UCSD-AML1 (cell line): ENCODE results near the gene HCFC1.
A peak's percentile ranks its signal among the peaks of the same experiment; 100 is the strongest.

ENCODE experiments used
- DNase-seq: peaks from one replicate; lab custom pipeline; 2025; ENCODE audit not compliant: unreplicated experiment; lab: John Stamatoyannopoulos, UW

Gene HCFC1

DNA sequence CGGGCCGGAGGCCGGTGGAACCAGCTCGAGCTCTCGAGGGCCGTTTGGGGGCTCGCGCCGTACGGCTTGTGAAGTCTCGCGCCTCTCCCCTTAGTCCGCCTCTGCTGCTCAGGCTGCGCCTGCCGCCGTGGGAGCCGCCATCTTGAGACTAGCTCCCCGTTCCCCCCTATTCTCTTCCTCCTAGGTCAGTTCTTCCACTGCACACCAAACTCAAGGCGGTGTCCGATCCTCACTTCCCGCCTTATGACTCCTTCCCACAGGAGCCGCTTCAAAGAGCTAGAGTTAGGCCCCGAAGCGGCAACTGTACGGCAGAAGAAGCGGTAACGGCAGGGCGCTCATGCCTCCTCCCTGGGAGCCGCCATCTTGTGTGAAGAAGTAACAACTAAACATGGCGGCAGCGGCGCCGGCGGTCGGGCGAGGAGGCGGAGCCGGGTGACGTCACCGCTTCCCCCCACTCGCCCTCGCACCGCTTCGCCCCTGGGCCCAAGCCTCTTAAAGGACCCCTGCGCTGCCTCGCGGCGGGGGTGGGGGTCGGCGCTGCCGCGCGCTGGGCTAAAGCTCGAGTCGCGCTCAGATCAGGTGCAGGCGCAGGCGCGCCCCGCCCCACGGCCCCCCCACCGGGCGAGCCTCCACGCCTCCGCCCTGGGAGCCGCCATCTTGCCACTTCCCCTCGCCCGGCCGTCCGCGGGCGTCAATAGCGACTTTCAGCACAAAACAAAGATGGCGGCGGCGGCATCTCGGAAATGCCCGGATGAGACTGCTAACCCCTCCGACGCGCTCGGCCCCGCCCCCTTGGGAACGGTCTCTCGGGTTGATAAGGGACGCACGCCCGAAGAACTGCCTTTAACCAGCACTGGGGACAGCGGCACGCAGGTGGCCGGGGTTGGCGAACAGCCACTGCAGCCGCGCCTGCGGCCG is at the start of gene HCFC1:
Gene HCFC1, minus strand, starts transcription at position 369 of the 918 bp plus-strand sequence. CDS start 978 bp downstream, outside the sequence.
- DNase-seq = peak; percentile 96

DNA sequence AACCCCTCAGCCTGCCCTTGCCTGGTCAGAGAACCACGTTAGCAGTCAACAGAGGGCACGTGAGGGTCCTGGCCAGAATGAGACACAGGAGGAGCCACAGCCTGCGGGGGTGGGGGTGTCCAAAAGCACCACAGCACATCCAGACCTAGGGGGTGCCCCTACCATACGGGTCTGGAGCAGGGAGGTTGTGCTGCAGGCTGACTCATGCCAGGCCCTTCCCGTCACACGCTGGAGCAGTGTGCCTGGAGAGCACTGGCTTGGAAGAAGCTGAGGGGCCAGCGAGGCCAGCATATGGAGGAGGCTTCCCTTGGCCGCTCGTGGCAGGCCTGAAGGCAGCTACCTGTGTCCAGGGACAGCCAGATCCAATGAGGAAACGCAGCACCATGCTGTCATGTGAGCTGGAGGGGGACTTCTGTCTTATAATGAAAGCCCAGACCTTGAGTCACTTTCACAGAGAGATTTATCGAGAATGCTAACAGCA is 49.6 kb upstream of the HCFC1 start:
- no peak for DNase-seq

DNA sequence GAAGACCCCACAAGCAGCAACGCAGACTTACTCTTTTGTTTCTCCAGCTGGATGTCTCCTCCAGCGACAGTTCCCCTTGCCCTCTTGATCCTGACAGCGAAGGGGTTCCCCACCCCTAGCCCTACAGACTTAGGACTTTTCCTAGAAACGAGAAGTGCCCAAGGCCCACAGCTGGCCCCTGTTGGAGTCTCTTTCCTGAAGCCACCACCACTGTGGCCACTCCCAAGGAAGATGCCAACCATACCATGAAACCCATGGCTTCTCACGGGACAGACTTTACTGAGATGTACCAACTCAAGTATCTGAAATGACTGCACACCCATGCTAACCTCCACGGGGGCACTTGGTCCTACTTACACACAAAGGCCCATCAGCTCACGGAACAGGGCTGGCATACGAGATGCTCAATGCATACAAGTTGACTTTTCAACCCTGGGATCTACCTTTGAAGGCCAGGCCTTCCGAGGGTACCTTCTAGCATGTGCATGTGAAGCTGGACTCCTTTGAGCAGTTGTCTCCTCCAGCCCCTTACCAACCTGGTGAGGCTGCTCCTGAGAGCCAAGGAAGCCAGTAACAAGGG is 49.0 kb upstream of the HCFC1 start:
- peak; percentile 61 for DNase-seq

GRCh38 chrX:154019633-154020528 is 48.3 kb upstream of the HCFC1 start, which contains the start of gene IRAK1:
IRAK1 (minus strand) TSS chrX:154019902; CDS start chrX:154019812, 90 bp downstream.
- peak; percentile 70 for DNase-seq

GRCh38 chrX:154019061-154019621 is 47.5 kb upstream of the HCFC1 start:
- DNase-seq = no peak

- no peak for DNase-seq
Observed at GRCh38 chrX:154018518-154019060, 47.0 kb upstream of the HCFC1 start.

- DNase-seq = no peak
Observed at GRCh38 chrX:154017766-154018517, 46.3 kb upstream of the HCFC1 start.

DNA sequence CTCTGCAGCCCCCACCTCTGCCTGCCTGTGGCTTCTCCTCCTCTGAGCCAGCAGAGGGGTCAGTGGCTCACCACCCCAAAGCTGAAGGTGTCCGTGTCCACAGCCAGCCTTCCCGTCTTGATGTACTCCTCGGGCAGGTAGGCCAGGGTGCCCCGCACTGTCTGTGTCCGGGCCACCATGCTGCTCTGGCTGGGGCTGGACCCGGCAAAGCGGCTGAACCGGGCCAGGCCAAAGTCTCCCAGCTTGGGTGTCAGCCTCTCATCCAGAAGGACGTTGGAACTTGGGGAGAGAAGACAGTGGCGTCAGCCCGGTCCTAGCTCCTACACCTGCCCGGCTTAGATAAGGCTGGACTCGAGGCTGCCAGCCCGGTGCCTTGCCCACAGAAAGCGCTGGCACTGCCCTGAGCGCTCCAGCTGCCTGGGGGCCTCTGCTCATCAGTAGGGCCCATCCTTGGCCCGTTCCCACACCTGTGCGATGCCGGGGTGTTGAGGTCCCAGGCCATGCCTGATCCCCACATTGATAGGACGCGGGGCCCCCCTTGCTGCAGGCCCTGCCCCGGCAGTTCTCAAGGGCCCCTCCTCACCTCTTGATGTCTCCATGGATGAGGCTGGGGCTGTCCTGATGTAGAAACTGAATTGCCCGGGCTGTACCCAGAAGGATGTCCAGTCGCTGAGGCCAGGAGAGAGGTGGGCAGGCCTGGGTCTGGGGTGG is 44.9 kb upstream of the HCFC1 start:
- no peak for DNase-seq

DNA sequence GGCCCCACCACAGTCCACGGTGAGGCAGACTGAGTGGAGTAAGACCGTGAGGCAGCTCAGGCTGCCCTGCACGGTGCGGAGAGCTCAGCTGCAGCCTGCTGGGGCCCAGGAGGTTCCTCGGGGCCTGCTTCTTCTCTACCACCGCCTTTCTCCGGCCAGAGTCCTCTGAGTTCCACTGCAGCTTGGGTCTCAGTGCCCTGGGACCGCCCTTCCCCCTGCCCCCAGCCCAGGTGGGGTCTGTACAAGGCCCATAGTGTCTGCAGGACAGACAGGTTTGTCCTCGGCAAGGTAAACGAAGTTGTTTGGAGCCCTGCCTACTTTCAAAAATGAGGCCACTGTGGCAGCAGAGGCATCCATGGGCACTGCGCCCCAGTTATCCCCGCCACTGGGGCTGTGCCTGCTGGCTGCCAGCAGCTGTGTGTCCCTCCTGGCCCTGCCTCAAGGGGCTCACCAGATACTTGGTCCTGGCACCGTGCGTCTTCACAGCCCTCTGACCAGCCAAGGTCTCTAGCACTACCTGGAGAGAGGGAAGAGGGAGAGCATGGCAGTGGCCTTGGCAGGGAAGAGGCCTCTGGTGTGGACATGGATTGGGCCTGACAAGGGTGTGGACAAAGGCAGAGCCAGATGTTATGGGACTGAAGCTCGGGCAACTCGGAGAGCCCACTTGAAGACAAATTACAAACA is 44.1 kb upstream of the HCFC1 start:
- DNase-seq = no peak

DNA sequence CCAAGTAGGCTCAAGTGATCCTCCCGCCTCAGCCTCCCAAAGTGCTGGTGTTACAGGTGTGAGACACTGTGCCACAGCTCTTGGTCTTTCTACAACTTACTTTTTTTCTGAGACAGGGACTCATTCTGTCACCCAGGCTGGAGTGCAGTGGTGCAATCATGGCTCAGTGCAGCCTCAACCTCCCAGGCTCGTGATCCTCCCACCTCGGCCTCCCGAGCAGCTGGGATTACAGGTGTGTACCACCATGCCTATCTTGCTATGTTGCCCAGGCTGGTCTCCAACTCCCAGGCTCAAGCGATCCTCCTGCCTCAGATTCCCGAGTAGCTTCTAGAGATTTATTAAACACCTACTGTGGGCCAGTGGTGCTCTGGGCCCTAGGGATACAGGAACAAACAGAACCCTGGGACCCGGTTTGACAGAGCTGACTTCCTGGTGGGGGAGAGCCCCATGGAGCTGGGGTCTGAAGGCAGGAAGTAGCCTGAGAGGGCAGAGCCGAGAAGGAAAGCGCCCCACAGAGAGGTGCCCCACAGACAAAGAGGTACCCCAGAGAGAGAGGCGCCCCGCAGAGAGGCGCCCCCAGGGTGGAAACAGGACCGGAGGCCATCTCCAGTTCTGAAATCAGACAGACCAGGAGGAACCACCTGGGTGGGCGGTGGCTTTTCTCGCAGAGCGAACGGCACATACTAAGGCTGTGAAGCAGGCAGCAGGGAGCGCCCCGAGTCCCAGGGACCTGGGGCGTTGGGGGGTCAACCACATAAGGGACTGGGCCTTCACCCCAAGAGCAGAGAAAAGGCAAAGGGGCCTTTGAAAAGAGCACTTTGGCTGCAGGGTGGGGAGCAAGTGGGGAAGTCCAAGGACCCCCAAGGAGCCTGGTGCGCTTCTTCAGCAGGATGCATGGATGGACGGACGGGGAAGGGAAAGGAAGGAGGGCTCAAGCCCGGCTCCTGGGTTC is 43.1 kb upstream of the HCFC1 start:
- DNase-seq = no peak

DNA sequence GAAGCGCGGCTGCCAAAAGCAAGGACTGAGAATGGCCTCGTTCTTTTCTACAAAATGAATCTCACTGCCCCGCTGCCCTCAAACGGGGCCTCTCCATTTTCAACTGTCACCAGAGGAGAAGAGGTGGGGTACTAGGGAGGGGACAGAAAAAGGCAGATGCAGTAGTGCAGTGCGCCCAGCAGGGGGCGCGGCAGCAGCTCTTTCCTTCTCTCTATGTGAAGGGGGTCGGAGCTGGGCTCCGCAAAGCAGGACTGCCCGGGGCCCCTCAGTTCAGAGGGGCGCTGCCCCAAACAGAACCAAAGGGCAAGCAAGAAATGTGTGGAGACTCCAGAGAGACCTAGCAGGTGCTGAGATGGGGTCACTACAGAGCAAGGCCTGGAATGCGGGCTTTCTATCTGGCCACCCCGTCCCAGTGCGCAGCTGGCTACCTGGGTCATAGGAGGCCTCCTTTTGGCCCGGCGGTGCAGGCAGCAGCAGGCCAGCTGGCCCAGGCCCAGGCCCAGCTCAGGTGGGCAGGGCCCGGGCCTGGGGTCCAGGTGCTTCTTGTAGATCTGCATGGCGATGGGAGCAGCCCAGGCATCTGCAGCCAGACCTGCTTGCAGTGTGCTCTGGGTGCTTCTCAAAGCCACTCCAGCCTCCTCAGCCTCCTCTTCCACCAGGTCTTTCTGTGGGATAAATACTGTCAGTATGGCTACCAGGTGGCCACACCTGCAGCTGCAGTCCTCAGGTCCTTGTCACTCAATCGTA is 42.2 kb upstream of the HCFC1 start:
- DNase-seq = peak; percentile 39

- no peak for DNase-seq
Observed at GRCh38 chrX:154013001-154013421, 41.4 kb upstream of the HCFC1 start.

DNA sequence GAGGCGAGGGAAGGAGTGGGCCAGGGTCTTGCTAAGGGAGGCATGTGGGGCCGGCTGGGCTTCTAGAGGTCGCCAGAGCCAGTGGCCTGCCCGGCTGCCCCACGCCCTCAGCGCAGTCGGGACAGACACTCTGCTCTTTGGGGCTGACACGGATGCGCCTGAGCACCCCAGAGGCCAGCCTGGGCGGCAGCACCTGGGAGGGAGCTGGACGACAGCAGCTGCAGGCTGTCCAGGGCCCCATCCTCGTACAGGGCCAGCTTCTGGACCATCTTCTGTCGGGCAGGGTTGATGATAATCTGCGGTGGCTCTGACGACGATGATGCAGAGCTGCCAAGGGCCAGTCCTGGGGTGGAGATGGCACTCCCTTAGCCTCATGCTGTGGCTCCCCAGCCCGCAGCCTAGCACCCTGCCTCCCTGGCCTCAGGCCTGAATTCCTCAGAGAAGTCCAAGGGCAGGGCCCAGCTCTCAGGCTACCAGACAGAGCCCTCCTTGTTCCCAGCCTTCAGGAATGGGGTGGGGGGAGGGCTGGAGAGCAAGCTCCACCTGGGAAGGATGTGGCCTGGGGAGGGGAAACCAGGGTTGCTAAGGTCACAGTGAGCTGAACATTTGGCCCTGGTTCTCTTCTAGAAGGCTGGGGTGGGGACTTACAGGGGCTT is 40.8 kb upstream of the HCFC1 start:
- DNase-seq = no peak

GRCh38 chrX:154011376-154012335 is 40.0 kb upstream of the HCFC1 start:
- DNase-seq = no peak
